RPMI7951 (cell line): ENCODE data around the gene UBAP1L. TPM values are rescaled to one million over a fixed set of nuclear protein-coding genes. Genes with fewer than 3 reads are reported as not detected.

ENCODE experiments used
- DNase-seq: peaks from one replicate; pipeline ENCODE4 v3.0.0-alpha.2; 2012; ENCODE audit warnings: low read depth
- total RNA-seq: library from RNA; depleted of rRNA; stranded (reverse); fragments of >200 nt; shearing (Covaris generic); gene quantifications from 2 replicates; pipeline ENCODE4 v1.2.3, GENCODE V29; 2014; rRNA removed

The UBAP1L gene
- total RNA-seq, 1 experiment from 2014 or later = 0.12 TPM

DNA sequence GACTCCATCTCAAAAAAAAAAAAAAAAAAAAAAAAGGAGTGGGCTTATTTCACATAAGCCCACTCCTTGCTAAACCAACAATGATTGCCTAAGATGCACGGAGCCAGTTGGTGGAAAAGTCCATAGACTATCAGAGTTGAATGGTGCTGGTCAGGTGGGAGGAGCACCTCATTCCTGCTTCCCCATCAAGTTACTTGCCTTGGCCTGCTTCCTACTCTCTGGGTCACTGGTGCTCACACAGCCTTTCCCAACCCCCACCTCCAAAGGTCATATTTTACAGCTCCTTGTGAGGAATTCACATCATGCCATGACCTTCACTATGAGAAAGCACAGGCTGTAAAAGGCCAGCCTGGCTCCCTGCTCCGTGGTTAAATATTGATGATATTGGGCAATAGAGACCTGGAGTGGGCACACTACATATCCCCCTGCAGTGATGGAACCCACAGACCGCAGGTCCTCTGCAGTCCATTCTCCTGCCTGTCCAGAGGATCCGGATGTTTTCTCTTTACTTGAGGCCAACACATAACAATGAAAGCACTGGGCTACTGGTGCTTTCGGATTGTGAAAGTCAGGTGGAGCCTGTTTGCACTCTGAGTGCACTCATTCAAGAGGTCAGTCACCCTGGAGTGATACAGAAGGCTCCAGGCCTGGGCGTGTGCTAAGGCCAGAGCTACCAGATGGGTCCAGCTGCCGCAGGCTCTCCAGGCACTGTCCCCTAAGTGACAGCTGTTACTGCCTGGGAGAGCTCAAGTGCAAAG is 70.1 kb downstream of the UBAP1L start, which contains the start of gene SLC51B:
TSS of gene SLC51B (plus strand) at position 664 of the 758 bp plus-strand sequence. CDS start 4,618 bp downstream, outside the sequence.
- no peak for DNase-seq

DNA sequence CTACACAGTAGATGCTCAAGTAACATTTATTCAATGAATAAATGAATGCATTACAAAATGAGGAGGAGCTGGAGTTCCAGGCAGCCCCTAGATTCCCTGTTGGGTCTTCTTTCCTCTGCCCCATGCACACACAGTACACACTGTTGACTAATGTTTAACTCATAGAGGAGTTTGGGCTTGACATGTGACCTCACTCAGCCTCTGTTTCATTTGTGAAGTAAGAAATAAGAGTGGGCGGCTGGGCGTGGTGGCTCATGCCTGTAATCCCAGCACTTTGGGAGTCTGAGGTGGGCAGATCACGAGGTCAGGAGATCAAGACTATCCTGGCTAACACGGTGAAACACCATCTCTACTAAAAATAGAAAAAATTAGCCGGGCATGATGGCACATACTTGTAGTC is 70.8 kb downstream of the UBAP1L start:
- DNase-seq = peak; percentile 57

DNA sequence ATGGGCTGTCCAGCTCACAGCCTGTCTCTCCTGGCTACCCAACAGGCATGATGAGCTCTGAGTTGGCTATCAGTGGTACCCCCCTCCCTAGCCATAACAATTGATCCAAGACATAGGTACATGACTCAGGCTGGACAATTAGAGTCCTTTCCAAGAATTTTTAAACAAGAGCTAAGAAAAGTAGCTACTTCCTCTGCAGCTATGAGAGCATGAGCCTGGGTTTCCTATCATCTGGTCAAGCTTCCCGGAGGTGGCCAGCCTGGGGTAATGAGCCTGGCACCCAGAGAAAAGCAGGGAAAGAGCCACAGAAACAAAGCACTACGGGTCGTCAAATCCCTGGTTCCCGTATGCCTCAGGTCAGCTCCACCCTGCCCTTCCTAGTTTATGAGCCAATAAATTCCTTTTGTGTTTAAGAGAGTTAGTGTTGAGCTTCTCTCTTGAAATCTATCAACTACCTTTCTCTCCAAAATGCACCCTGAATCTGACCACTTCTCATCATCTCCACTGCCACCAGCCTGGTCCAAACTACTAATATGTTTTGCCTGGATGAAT is 72.1 kb downstream of the UBAP1L start:
- DNase-seq = no peak

Other genes with a start within 250 kb of the UBAP1L start
- 8.1 and 8.5 TPM in 2 replicates for gene ANKDD1A, start 203.3 kb downstream of the UBAP1L start, total RNA-seq
- 80.7 and 94.9 TPM in 2 replicates for gene SPG21, start 125.3 kb downstream of the UBAP1L start, total RNA-seq
- 23.8 and 27.9 TPM in 2 replicates for gene MTFMT, start 85.6 kb downstream of the UBAP1L start, total RNA-seq
- not detected in 2 replicates for gene SLC51B, start 69.8 kb downstream of the UBAP1L start, total RNA-seq
- 0.39 and 0.48 TPM in 2 replicates for gene RASL12, start 47.2 kb downstream of the UBAP1L start, total RNA-seq
- gene KBTBD13, start 38.5 kb downstream of the UBAP1L start, total RNA-seq = not detected in 2 replicates
- 15.1 and 19.1 TPM in 2 replicates for gene PDCD7, start 18.6 kb upstream of the UBAP1L start, total RNA-seq
- gene CLPX, start 70.1 kb upstream of the UBAP1L start, total RNA-seq = 24.9 and 26.9 TPM in 2 replicates
- gene CILP, start 96.3 kb upstream of the UBAP1L start, total RNA-seq = 0.10 TPM in 1 of 2 replicates, not detected in the other
- gene PARP16, start 171.7 kb upstream of the UBAP1L start, total RNA-seq = 7.7 and 8.2 TPM in 2 replicates
- gene RNU5A-1, start 180.9 kb upstream of the UBAP1L start, total RNA-seq = not detected in 2 replicates
- gene RNU5B-1, start 189.5 kb upstream of the UBAP1L start, total RNA-seq = not detected in 2 replicates